ENCODE results near the gene ABCF3. TPM values are rescaled to one million over a fixed set of nuclear protein-coding genes. Genes with fewer than 3 reads are reported as not detected.
A peak's percentile ranks its signal among the peaks of the same experiment; 100 is the strongest.

ABCF3 gene
- total RNA-seq, 1 experiment from 2014 or later, result 56.1 TPM

- peaks cover 4% of the 10 kb centered on the region; the same call in 1 of the 2 replicates for H3K79me2 ChIP-seq (ENCODE audit: insufficient read depth, low read length)
- H3K9ac ChIP-seq (ENCODE audit: extremely low read depth, insufficient read length, low read length), result no peak overlapping the region
- H3K14ac ChIP-seq (ENCODE audit: insufficient read depth, low read length), result no peak overlapping the region
- no peak overlapping the region for H3K4ac ChIP-seq (ENCODE audit: low read depth, low read length)
- no peak overlapping the region for H3K18ac ChIP-seq (ENCODE audit: insufficient read length, low read depth, low read length)
- H3T11ph ChIP-seq (ENCODE audit: low read length), result no peak overlapping the region
- no peak overlapping the region for H3K27ac ChIP-seq (ENCODE audit: insufficient read length, low read depth, low read length)
- H2BK20ac ChIP-seq (ENCODE audit: low read depth, low read length, poor library complexity, severe bottlenecking), result no peak overlapping the region
- H2BK120ac ChIP-seq (ENCODE audit: low read depth, low read length, poor library complexity, severe bottlenecking), result no peak overlapping the region
- no peaks in the 10 kb centered on the region for H3K4me1 ChIP-seq (ENCODE audit: insufficient read depth, low read length)
- Mint-ChIP-seq H3K4me1 (peaks cover 4 to 9% of the 10 kb centered on the region in 2 experiments; a peak in 3 of 4 replicates), H3K27me3 (ENCODE audit: low read depth) (no peaks in the 10 kb centered on the region), H3K9me3 (no peaks in the 10 kb centered on the region), H3K36me3 (ENCODE audit: insufficient read depth in 1 of 3, low read depth in 3 of 3) (peaks cover 27 to 67% (median 63%) of the 10 kb centered on the region in 3 experiments), H3K27ac (peak overlapping the region in 1 of 3 experiments; percentile 34; a peak in 1 of 7 replicates), H3K4me3 (no peak overlapping the region)
- H4K20me1 ChIP-seq (ENCODE audit: control insufficient read depth, insufficient read depth, insufficient read length), result no peaks in the 10 kb centered on the region
- H3K79me1 ChIP-seq (ENCODE audit: insufficient read depth, low read depth, low read length, poor library complexity, severe bottlenecking), result no peaks in the 10 kb centered on the region
- H3K23ac ChIP-seq (ENCODE audit: insufficient read length, low read depth, low read length), result no peak overlapping the region
- no peak for DNase-seq
- no peak overlapping the region for H3K56ac ChIP-seq (ENCODE audit: insufficient read length, low read depth, low read length)
- H4K5ac ChIP-seq (ENCODE audit: insufficient read length, low read depth, low read length), result no peak overlapping the region
- H3K9me3 ChIP-seq (ENCODE audit: control insufficient read depth, low read depth, low read length), result no peaks in the 10 kb centered on the region
- H3K23me2 ChIP-seq (ENCODE audit: insufficient read length, low read depth, low read length, poor library complexity, severe bottlenecking), result peaks cover 2% of the 10 kb centered on the region
- H2BK12ac ChIP-seq (ENCODE audit: insufficient read length, low read depth, low read length), result no peak overlapping the region
- H4K8ac ChIP-seq (replicated peaks; ENCODE audit: insufficient read length, low read depth, low read length), result no peak overlapping the region
- H4K91ac ChIP-seq (ENCODE audit: insufficient read length, low read depth, low read length), result no peak overlapping the region
- whole genome bisulfite sequencing (ENCODE audit: extremely low coverage, insufficient read length, low lambda C conversion rate), result no CpG with 5 or more reads among the region's 66 CpGs
- no peak overlapping the region for H2AFZ ChIP-seq (ENCODE audit: low read length)
- H3K4me2 ChIP-seq (ENCODE audit: insufficient read depth, insufficient read length, low read length), result no peak overlapping the region
- no peaks in the 10 kb centered on the region for H3K27me3 ChIP-seq (ENCODE audit: insufficient read depth, low read length)
- TF ChIP-seq CTCF (conservative IDR thresholded peaks at IDR 0.05), result no peak
- no peak overlapping the region for H2BK15ac ChIP-seq (ENCODE audit: low read depth, low read length)
- no peak overlapping the region for H2AK5ac ChIP-seq (ENCODE audit: insufficient read length, low read length)
- no peak overlapping the region for H2BK5ac ChIP-seq (ENCODE audit: insufficient read length, low read length)
These were observed 15.8 kb upstream of the ABCF3 start for GRCh38 chr3:184169896-184170875.
